ENCODE results near the gene SLC44A5.
A peak's percentile ranks its signal among the peaks of the same experiment; 100 is the strongest.
"Not testable (repeated sequence)": the region's sequence is repeated elsewhere in the genome, so short reads cannot be mapped to it uniquely, and the experiment has no call there.

The SLC44A5 gene

GRCh38 chr1:75263616-75264015 lies 347.3 kb downstream of the SLC44A5 start:
- not testable (repeated sequence) for DNase-seq

- not testable (repeated sequence) for DNase-seq
Measured at GRCh38 chr1:75261946-75262345, 349.0 kb downstream of the SLC44A5 start.

GRCh38 chr1:75258351-75258750 lies 352.6 kb downstream of the SLC44A5 start:
- DNase-seq = no peak

GRCh38 chr1:75257424-75257823 lies 353.5 kb downstream of the SLC44A5 start:
- no peak for DNase-seq

GRCh38 chr1:75250114-75250513 lies 360.8 kb downstream of the SLC44A5 start:
- DNase-seq = not testable (repeated sequence)

- DNase-seq = no peak
Measured at GRCh38 chr1:75245239-75245638, 365.7 kb downstream of the SLC44A5 start.

- no peak for DNase-seq
Measured at GRCh38 chr1:75243124-75243523, 367.8 kb downstream of the SLC44A5 start.

GRCh38 chr1:75237316-75237715 lies 373.6 kb downstream of the SLC44A5 start:
- no peak for DNase-seq

- DNase-seq = no peak
Measured at GRCh38 chr1:75234562-75234961, 376.4 kb downstream of the SLC44A5 start.

- DNase-seq = peak; percentile 20
Measured at GRCh38 chr1:75233302-75233929, 377.5 kb downstream of the SLC44A5 start.

- DNase-seq = no peak
Measured at GRCh38 chr1:75220072-75220471, 390.8 kb downstream of the SLC44A5 start.

GRCh38 chr1:75214017-75214416 lies 396.9 kb downstream of the SLC44A5 start:
- DNase-seq = no peak

- no peak for DNase-seq
Measured at GRCh38 chr1:75211648-75212047, 399.3 kb downstream of the SLC44A5 start.

- no peak for DNase-seq
Measured at GRCh38 chr1:75208862-75209261, 402.1 kb downstream of the SLC44A5 start.

GRCh38 chr1:75203415-75204277 lies 407.3 kb downstream of the SLC44A5 start:
- DNase-seq = peak; percentile 40

GRCh38 chr1:75202751-75203150 lies 408.2 kb downstream of the SLC44A5 start:
- DNase-seq = no peak

GRCh38 chr1:75198761-75199160 lies 412.2 kb downstream of the SLC44A5 start:
- no peak for DNase-seq

GRCh38 chr1:75198163-75198562 lies 412.8 kb downstream of the SLC44A5 start:
- DNase-seq = no peak

GRCh38 chr1:75188892-75189291 lies 422.0 kb downstream of the SLC44A5 start:
- DNase-seq = no peak

GRCh38 chr1:75181214-75181955 lies 429.5 kb downstream of the SLC44A5 start:
- DNase-seq = not testable (repeated sequence)

GRCh38 chr1:75174031-75174760 lies 436.7 kb downstream of the SLC44A5 start:
- no peak for DNase-seq

- no peak for DNase-seq
Measured at GRCh38 chr1:75172556-75172955, 438.4 kb downstream of the SLC44A5 start.

- DNase-seq = no peak
Measured at GRCh38 chr1:75171876-75172275, 439.0 kb downstream of the SLC44A5 start.
